ENCODE data around the gene PPIA. TPM values are rescaled to one million over a fixed set of nuclear protein-coding genes. Genes with fewer than 3 reads are reported as not detected.

The PPIA gene
- polyA plus RNA-seq (2012; ENCODE audit: insufficient read depth, insufficient read length, low read depth) = 1,732 TPM

- Histone ChIP-seq H3K27me3 (no peaks in the 10 kb centered on the region), H3K4me1 (no peaks in the 10 kb centered on the region), H3K9me3 (no peaks in the 10 kb centered on the region), H3K36me3 (peaks cover 52% of the 10 kb centered on the region), H3K4me3 (ENCODE audit: low read depth, low read length) (peak within 1 kb of the TSS; percentile 99)
- TF ChIP-seq CTCF (IDR thresholded peaks at IDR 0.05; ENCODE audit: low read depth, low read length) = no peak
- peak; percentile 99 for DNase-seq
Observed at GRCh38 chr7:44796504-44797328, at the start of gene PPIA. PPIA (plus strand) TSS chr7:44796681; CDS start chr7:44796725, 44 bp downstream.

GRCh38 chr7:44748045-44748947, 48.2 kb upstream of the PPIA start, which contains the start of gene ZMIZ2:
ZMIZ2 (plus strand) TSS chr7:44748847; CDS start chr7:44756250, 7,403 bp downstream.
- peaks cover 11% of the 10 kb centered on the region for H3K36me3 ChIP-seq
- H3K27me3 ChIP-seq = no peaks in the 10 kb centered on the region
- peak within 1 kb of the TSS; percentile 79 for H3K4me3 ChIP-seq (ENCODE audit: low read depth, low read length)
- peak; percentile 97 for DNase-seq
- no peaks in the 10 kb centered on the region; the same call in 1 of the 2 replicates for H3K9me3 ChIP-seq
- TF ChIP-seq CTCF (IDR thresholded peaks at IDR 0.05; ENCODE audit: low read depth, low read length) = no peak
- H3K4me1 ChIP-seq = peaks cover 22% of the 10 kb centered on the region

GRCh38 chr7:44748948-44749731, 47.3 kb upstream of the PPIA start:
- Histone ChIP-seq H3K36me3 (peaks cover 11% of the 10 kb centered on the region), H3K4me3 (ENCODE audit: low read depth, low read length) (peak overlapping the region; percentile 79), H3K4me1 (peaks cover 14% of the 10 kb centered on the region), H3K27me3 (no peaks in the 10 kb centered on the region), H3K9me3 (no peaks in the 10 kb centered on the region; the same call in 1 of the 2 replicates)
- no peak for DNase-seq
- no peak for TF ChIP-seq CTCF (IDR thresholded peaks at IDR 0.05; ENCODE audit: low read depth, low read length)

GRCh38 chr7:44749992-44750391, 46.5 kb upstream of the PPIA start:
- no peak for TF ChIP-seq CTCF (IDR thresholded peaks at IDR 0.05; ENCODE audit: low read depth, low read length)
- DNase-seq = no peak
- H3K27me3 ChIP-seq = no peaks in the 10 kb centered on the region
- no peaks in the 10 kb centered on the region; the same call in 1 of the 2 replicates for H3K9me3 ChIP-seq
- peaks cover 11% of the 10 kb centered on the region for H3K36me3 ChIP-seq
- peak overlapping the region; percentile 79 for H3K4me3 ChIP-seq (ENCODE audit: low read depth, low read length)
- H3K4me1 ChIP-seq = peaks cover 14% of the 10 kb centered on the region

- no peaks in the 10 kb centered on the region for H3K27me3 ChIP-seq
- H3K9me3 ChIP-seq = no peaks in the 10 kb centered on the region; the same call in 1 of the 2 replicates
- TF ChIP-seq CTCF (IDR thresholded peaks at IDR 0.05; ENCODE audit: low read depth, low read length) = no peak
- DNase-seq = no peak
- peaks cover 14% of the 10 kb centered on the region for H3K4me1 ChIP-seq
- H3K4me3 ChIP-seq (ENCODE audit: low read depth, low read length) = no peak overlapping the region
- H3K36me3 ChIP-seq = peaks cover 11% of the 10 kb centered on the region
Observed at GRCh38 chr7:44750424-44750823, 46.1 kb upstream of the PPIA start.
